ENCODE results near the gene RAP2A. TPM values are rescaled to one million over a fixed set of nuclear protein-coding genes. Genes with fewer than 3 reads are reported as not detected.

Gene RAP2A
- total and polyA plus RNA-seq, 9 of the 15 experiments (the other 6 are each of a cell fraction or from before 2014, with no cell fraction given), result 1.8 to 11.7 (median 5.6) TPM

DNA sequence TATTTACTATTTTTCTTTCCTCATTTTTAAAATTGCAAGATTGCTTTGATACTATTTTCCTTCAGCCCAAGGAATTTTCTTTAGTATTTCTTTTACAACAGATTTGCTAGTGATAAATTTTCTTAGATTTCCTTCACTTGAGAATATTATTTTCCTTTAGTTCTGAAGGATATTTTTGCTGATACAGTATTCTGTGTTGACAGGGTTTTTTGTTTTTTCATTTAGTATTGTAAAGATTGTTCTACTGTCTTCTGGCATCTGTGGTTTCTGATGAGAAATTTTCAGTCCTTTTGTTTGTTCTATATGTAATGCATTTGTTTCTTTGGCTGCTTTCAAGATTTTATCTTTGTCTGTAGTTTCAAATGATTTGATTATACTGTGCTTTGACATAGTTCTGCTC lies 20.7 kb downstream of the RAP2A start:
- Histone ChIP-seq H3K79me2 (ENCODE audit: control insufficient read depth, insufficient read depth, low read length) (0 out of 3 replicates have a peak, but pooled peaks cover 2% of the 10 kb centered on the region), H3K4me1 (replicated peaks in 1 of 2; ENCODE audit: control insufficient read depth in 2 of 2, insufficient read depth in 2 of 2, low read length in 2 of 2) (no peaks in the 10 kb centered on the region), H3K9ac (ENCODE audit: insufficient read depth in 1 of 2, low read depth in 2 of 2, low read length in 2 of 2) (no peak overlapping the region), H3K9me1 (ENCODE audit: control insufficient read depth, insufficient read depth, low read length) (no peaks in the 10 kb centered on the region), H3K36me3 (ENCODE audit: control insufficient read depth, insufficient read depth, low read length) (no peaks in the 10 kb centered on the region), H3K27me3 (ENCODE audit: control insufficient read depth in 2 of 2, insufficient read depth in 2 of 2, low read length in 2 of 2) (no peaks in the 10 kb centered on the region), H3K9me3 (replicated peaks; ENCODE audit: control insufficient read depth, insufficient read depth, low read depth, low read length) (no peaks in the 10 kb centered on the region), H3K4me2 (ENCODE audit: insufficient read depth, low read length) (no peak overlapping the region), H3K4me3 (no peak overlapping the region), H4K20me1 (replicated peaks; ENCODE audit: control insufficient read depth, insufficient read depth, low read length) (no peaks in the 10 kb centered on the region), H2AFZ (ENCODE audit: low read depth, low read length) (no peak overlapping the region), H3K27ac (ENCODE audit: extremely low read depth, low read depth, low read length) (no peak overlapping the region)
- POLR2A ChIA-PET, result no interaction called here
- DNase-seq (ENCODE audit: extremely low read depth in 1 of 4, low spot score in 3 of 4) (no peak), ATAC-seq (no peak), FAIRE-seq (no peak)
- CTCF ChIA-PET (ENCODE audit: low intra/inter-chr PET ratio), result no interaction called here
- intact Hi-C loops (cut with micrococcal nuclease), result no loop called here
- no TSS peak for BruUV-seq (replicated peaks)
- no peak for TF ChIP-seq HMG20A (CRISPR knock-in tag; conservative IDR thresholded peaks at IDR 0.05)
- no peak for TF ChIP-seq LCOR (CRISPR knock-in tag; IDR thresholded peaks at IDR 0.05)
- TF ChIP-seq, protein P1, sequence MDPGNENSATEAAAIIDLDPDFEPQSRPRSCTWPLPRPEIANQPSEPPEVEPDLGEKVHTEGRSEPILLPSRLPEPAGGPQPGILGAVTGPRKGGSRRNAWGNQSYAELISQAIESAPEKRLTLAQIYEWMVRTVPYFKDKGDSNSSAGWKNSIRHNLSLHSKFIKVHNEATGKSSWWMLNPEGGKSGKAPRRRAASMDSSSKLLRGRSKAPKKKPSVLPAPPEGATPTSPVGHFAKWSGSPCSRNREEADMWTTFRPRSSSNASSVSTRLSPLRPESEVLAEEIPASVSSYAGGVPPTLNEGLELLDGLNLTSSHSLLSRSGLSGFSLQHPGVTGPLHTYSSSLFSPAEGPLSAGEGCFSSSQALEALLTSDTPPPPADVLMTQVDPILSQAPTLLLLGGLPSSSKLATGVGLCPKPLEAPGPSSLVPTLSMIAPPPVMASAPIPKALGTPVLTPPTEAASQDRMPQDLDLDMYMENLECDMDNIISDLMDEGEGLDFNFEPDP (CRISPR knock-in tag; IDR thresholded peaks at IDR 0.05), result no peak
- TF ChIP-seq ZNF764 (CRISPR knock-in tag; IDR thresholded peaks at IDR 0.05; ENCODE audit: low read depth), result no peak
- no peak for TF ChIP-seq CBFA2T2 (conservative IDR thresholded peaks at IDR 0.05)
- peak; percentile 40; the same call in 1 of the 2 replicates for TF ChIP-seq C11orf30 (IDR thresholded peaks at IDR 0.05; ENCODE audit: low read depth)
- TF ChIP-seq, protein P2, sequence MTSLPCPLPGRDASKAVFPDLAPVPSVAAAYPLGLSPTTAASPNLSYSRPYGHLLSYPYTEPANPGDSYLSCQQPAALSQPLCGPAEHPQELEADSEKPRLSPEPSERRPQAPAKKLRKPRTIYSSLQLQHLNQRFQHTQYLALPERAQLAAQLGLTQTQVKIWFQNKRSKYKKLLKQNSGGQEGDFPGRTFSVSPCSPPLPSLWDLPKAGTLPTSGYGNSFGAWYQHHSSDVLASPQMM (CRISPR knock-in tag; IDR thresholded peaks at IDR 0.05), result no peak
- no peak for TF ChIP-seq CTBP1 (IDR thresholded peaks at IDR 0.05; ENCODE audit: borderline replicate concordance)
- TF ChIP-seq KLF6 (CRISPR knock-in tag; IDR thresholded peaks at IDR 0.05; ENCODE audit: borderline replicate concordance), result no peak
- peak; percentile 69 for TF ChIP-seq ZNF316 (IDR thresholded peaks at IDR 0.05)
- no peak for TF ChIP-seq ARID1B (IDR thresholded peaks at IDR 0.05)
- in situ Hi-C loops (cut with MboI), result no loop called here
